H1 (cell line): Measurements from ENCODE around the gene SOX6. TPM values are rescaled to one million over a fixed set of nuclear protein-coding genes. Genes with fewer than 3 reads are reported as not detected.

Experiments used
- RAD21 ChIP-seq, 2 experiments: IDR thresholded peaks in 1 of 2; conservative IDR thresholded peaks in 1 of 2; 2 replicates each; pipeline ENCODE4 v1.6.1; 2011; ENCODE audit warnings: low read depth in 2 of 2, low read length in 2 of 2, improper control_type of control experiment in 1 of 2, inconsistent platforms in 1 of 2, mild to moderate bottlenecking in 1 of 2, moderate library complexity in 1 of 2
- RBBP5 ChIP-seq: IDR thresholded peaks from 2 replicates; pipeline ENCODE4 v1.7.1; 2012; ENCODE audit warnings: low read depth, mild to moderate bottlenecking, inconsistent platforms, low read length, moderate library complexity, borderline replicate concordance
- RXRA ChIP-seq: IDR thresholded peaks from 2 replicates; pipeline ENCODE4 v1.6.1; 2011; ENCODE audit warnings: low read depth, mild to moderate bottlenecking, low read length, moderate library complexity; ENCODE audit not compliant: insufficient read depth
- SAP30 ChIP-seq: fragments of 300-600 bp; sonication (generic); IDR thresholded peaks from 2 replicates; pipeline ENCODE4 v1.7.1; 2012; ENCODE audit warnings: low read length, moderate library complexity, mild to moderate bottlenecking, inconsistent platforms; ENCODE audit not compliant: insufficient read depth, insufficient replicate concordance
- polyA plus RNA-seq, 7 experiments: library from polyadenylated mRNA; depleted of rRNA in 3 of 7; stranded (reverse) in 5 of 7; unstranded in 2 of 7; fragments of >200 nt in 5 of 7; fragments of 200-250 nt in 2 of 7; gene quantifications; 1 replicate in 5 of 7; 2 replicates in 1 of 7; 4 replicates in 1 of 7; pipeline versions ENCODE4 v1.2.1 to v1.2.3, GENCODE V29; 2011 to 2013; ENCODE audit warnings: missing spikeins in 2 of 7, mixed read lengths in 2 of 7
- total RNA-seq: library from RNA; stranded (reverse); fragmentation: NEBNext Ultra II Directional; extraction: Animal tissue kit (Norgen Biotek cat#: 25700); gene quantifications from 2 replicates; pipeline ENCODE4 v1.2.1, GENCODE V29; 2021

SOX6 gene
- total and polyA plus RNA-seq, 2 of the 8 experiments (the other 6 are each of a cell fraction or from before 2014, with no cell fraction given), result 0.09 TPM; not detected in 1

- TF ChIP-seq RAD21 (IDR thresholded peaks at IDR 0.05 in 1 of 2, conservative IDR thresholded peaks at IDR 0.05 in 1 of 2; ENCODE audit: low read depth in 2 of 2, low read length in 2 of 2) (no peak), SAP30 (no peak), RBBP5 (no peak), RXRA (no peak)
Measured at GRCh38 chr11:16032974-16033373, 323.4 kb downstream of the SOX6 start (continued).
